SU-DHL-6 (cell line): ENCODE results near the gene LIPH.
"Not testable (repeated sequence)": the region's sequence is repeated elsewhere in the genome, so short reads cannot be mapped to it uniquely, and the experiment has no call there.

Experiments
- H2AFZ ChIP-seq: fragments of 200-600 bp; sonication (generic); 2 replicates; pipeline ENCODE4 v1.6.1; 2014; ENCODE audit warnings: low read depth, mild to moderate bottlenecking, moderate library complexity, mixed read lengths, antibody characterized with exemption, low read length; ENCODE audit not compliant: severe bottlenecking
- H3F3A ChIP-seq: fragments of 200-600 bp; shearing (Covaris generic); 2 replicates; pipeline ENCODE4 v1.6.0; 2016; ENCODE audit warnings: antibody characterized with exemption, mild to moderate bottlenecking; ENCODE audit not compliant: insufficient read depth
- H3K27ac ChIP-seq: fragments of 200-600 bp; sonication (generic); 2 replicates; pipeline ENCODE4 v1.5.1; 2016; ENCODE audit warnings: low read depth, mild to moderate bottlenecking, low read length, moderate library complexity, mixed read lengths
- H3K27me3 ChIP-seq: fragments of 200-600 bp; sonication (generic), shearing (Covaris generic); 2 replicates; pipeline ENCODE4 v1.6.0; 2014; ENCODE audit warnings: mild to moderate bottlenecking, low read length
- H3K36me3 ChIP-seq: fragments of 200-600 bp; sonication (generic); 2 replicates; pipeline ENCODE4 v1.6.1; 2014; ENCODE audit warnings: mild to moderate bottlenecking, low read length, mixed read lengths
- H3K4me2 ChIP-seq: fragments of 300-600, 200-600 bp; shearing (Covaris generic), sonication (generic); 2 replicates; pipeline ENCODE4 v1.6.0; 2014; ENCODE audit warnings: low read length, low read depth, mild to moderate bottlenecking; ENCODE audit not compliant: poor library complexity, severe bottlenecking
- H3K4me3 ChIP-seq: fragments of 200-600 bp; sonication (generic); 2 replicates; pipeline ENCODE4 v1.5.1; 2014; ENCODE audit warnings: antibody characterized with exemption, low read length, mild to moderate bottlenecking, mixed read lengths; ENCODE audit not compliant: insufficient read depth, poor library complexity, severe bottlenecking
- H3K79me2 ChIP-seq: fragments of 200-600 bp; sonication (generic); 2 replicates; pipeline ENCODE4 v1.6.1; 2014; ENCODE audit warnings: mild to moderate bottlenecking, low read length, moderate library complexity; ENCODE audit not compliant: insufficient read depth
- H3K9ac ChIP-seq: fragments of 200-600 bp; sonication (generic); 2 replicates; pipeline ENCODE4 v1.7.0; 2014; ENCODE audit warnings: mild to moderate bottlenecking, low read length
- H3K9me2 ChIP-seq: fragments of 200-600 bp; sonication (generic); replicated peaks from 2 replicates; pipeline ENCODE4 v1.6.1; 2014; ENCODE audit warnings: low read length; ENCODE audit not compliant: insufficient read depth
- H3K9me3 ChIP-seq: fragments of 200-600 bp; sonication (generic); 2 replicates; pipeline ENCODE4 v1.6.1; 2014; ENCODE audit warnings: low read length, mixed read lengths; ENCODE audit not compliant: insufficient read depth
- H4K20me1 ChIP-seq: fragments of 200-600 bp; sonication (generic); 2 replicates; pipeline ENCODE4 v1.6.1; 2014; ENCODE audit warnings: low read depth, mild to moderate bottlenecking, antibody characterized with exemption, low read length, moderate library complexity, mixed read lengths
- CTCF ChIP-seq: fragments of 200-600 bp; sonication (generic); IDR thresholded peaks from one replicate; pipeline ENCODE4 v1.5.1; 2017; ENCODE audit warnings: antibody characterized with exemption, mild to moderate bottlenecking, low read length, moderate library complexity; ENCODE audit not compliant: insufficient read depth, poor library complexity, severe bottlenecking
- EZH2phosphoT487 ChIP-seq: fragments of 200-600 bp; sonication (generic), shearing (Covaris generic); conservative IDR thresholded peaks from 2 replicates; pipeline ENCODE4 v1.6.1; 2018; ENCODE audit warnings: mild to moderate bottlenecking, antibody characterized with exemption, low read length, moderate library complexity, mixed read lengths

Gene LIPH

GRCh38 chr3:185583925-185584324, 31.5 kb upstream of the LIPH start:
- H3K79me2 ChIP-seq, result peaks cover 20% of the 10 kb centered on the region
- H3K27me3 ChIP-seq, result no peaks in the 10 kb centered on the region
- no peak overlapping the region for H3K27ac ChIP-seq
- TF ChIP-seq EZH2phosphoT487 (no peak), CTCF (no peak)
- H3F3A ChIP-seq, result no peaks in the 10 kb centered on the region
- no peaks in the 10 kb centered on the region for H3K9me2 ChIP-seq
- no peak overlapping the region for H3K4me2 ChIP-seq
- no peaks in the 10 kb centered on the region for H3K36me3 ChIP-seq
- no peak overlapping the region for H2AFZ ChIP-seq
- H3K9ac ChIP-seq, result no peak overlapping the region
- H3K4me3 ChIP-seq, result no peak overlapping the region
- no peaks in the 10 kb centered on the region for H3K9me3 ChIP-seq
- H4K20me1 ChIP-seq, result no peaks in the 10 kb centered on the region

GRCh38 chr3:185582871-185583270, 30.5 kb upstream of the LIPH start:
- Histone ChIP-seq H3K9me2 (no peaks in the 10 kb centered on the region), H3K27me3 (no peaks in the 10 kb centered on the region), H2AFZ (no peak overlapping the region), H3K79me2 (peaks cover 12% of the 10 kb centered on the region), H3K4me2 (no peak overlapping the region), H3K9ac (no peak overlapping the region), H4K20me1 (no peaks in the 10 kb centered on the region), H3K9me3 (no peaks in the 10 kb centered on the region), H3K4me3 (no peak overlapping the region), H3F3A (no peaks in the 10 kb centered on the region), H3K36me3 (no peaks in the 10 kb centered on the region), H3K27ac (no peak overlapping the region)
- no peak for TF ChIP-seq CTCF
- no peak for TF ChIP-seq EZH2phosphoT487

DNA sequence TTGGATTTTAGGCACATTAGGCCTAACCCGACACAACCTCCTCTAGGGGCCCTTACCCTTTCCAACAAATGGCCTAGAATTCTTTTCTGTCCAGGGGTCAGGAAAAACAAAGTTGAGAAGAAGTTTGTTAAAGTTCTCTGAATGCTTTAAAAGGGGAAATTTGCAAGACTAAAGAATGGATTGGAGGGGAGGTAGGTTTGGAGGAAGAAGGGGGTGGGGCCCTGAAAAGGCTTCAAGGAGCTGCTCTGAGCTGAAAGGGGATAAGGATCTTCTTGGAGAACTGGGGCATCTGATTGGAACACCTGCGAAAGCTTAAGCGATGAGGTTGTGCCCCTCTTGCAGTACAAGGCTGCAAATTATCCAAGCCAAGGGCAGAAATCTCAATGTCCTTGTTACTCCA, 29.8 kb upstream of the LIPH start:
- H3K27me3 ChIP-seq, result no peaks in the 10 kb centered on the region
- peaks cover 10% of the 10 kb centered on the region for H3K79me2 ChIP-seq
- H4K20me1 ChIP-seq, result no peaks in the 10 kb centered on the region
- H3K4me2 ChIP-seq, result no peak overlapping the region
- no peak overlapping the region for H3K9ac ChIP-seq
- H3F3A ChIP-seq, result no peaks in the 10 kb centered on the region
- no peaks in the 10 kb centered on the region for H3K9me3 ChIP-seq
- H3K9me2 ChIP-seq, result no peaks in the 10 kb centered on the region
- H2AFZ ChIP-seq, result no peak overlapping the region
- no peaks in the 10 kb centered on the region for H3K36me3 ChIP-seq
- H3K4me3 ChIP-seq, result no peak overlapping the region
- no peak overlapping the region for H3K27ac ChIP-seq
- TF ChIP-seq EZH2phosphoT487, result no peak

GRCh38 chr3:185575108-185575869, 22.9 kb upstream of the LIPH start:
- not testable (repeated sequence) for H4K20me1 ChIP-seq, H3K27ac ChIP-seq, H3K9me3 ChIP-seq, H3K4me3 ChIP-seq, H2AFZ ChIP-seq, H3K9ac ChIP-seq, H3K27me3 ChIP-seq, H3K4me2 ChIP-seq, H3K36me3 ChIP-seq, H3K79me2 ChIP-seq, H3F3A ChIP-seq, H3K9me2 ChIP-seq
